Panc1 (cell line): ENCODE results near the gene PPARG. TPM values are rescaled to one million over a fixed set of nuclear protein-coding genes. Genes with fewer than 3 reads are reported as not detected.

Experiments
- ATAC-seq: fragments of 200-7000 bp; cut with Tn5 transposase; 2 replicates; pipeline ENCODE4 v1.9.1; 2020; ENCODE audit warnings: mild to moderate bottlenecking, moderate library complexity
- BruUV-seq: library from RNA; stranded (reverse); fragments of 400-500 nt; replicated peaks from 2 replicates; lab custom pipeline; 2021; lab: Mats Ljungman, UMichigan
- CTCF ChIA-PET: fragments of 300-600 bp; sonication (Branson Sonifier 250); formaldehyde crosslinking; loops from one replicate; lab custom pipeline; 2022; ENCODE audit warnings: antibody characterized with exemption; lab: Charles Lee
- POLR2A ChIA-PET: fragments of 300-600 bp; sonication (Branson Sonifier 250); formaldehyde crosslinking; loops from one replicate; lab custom pipeline; 2022; ENCODE audit warnings: antibody characterized with exemption; lab: Charles Lee
- DNase-seq: peaks from one replicate; pipeline ENCODE4 v3.0.0-alpha.2; 2010; ENCODE audit warnings: low read depth, low spot score
- H3K27ac ChIP-seq: 2 replicates; pipeline ENCODE4 v1.5.1; 2011; ENCODE audit warnings: mild to moderate bottlenecking, low read length, inconsistent platforms
- H3K27me3 ChIP-seq: fragments of 200-500 bp; sonication (Bioruptor generic); 2 replicates; pipeline ENCODE4 v1.6.0; 2014; ENCODE audit warnings: low read length, inconsistent platforms; ENCODE audit not compliant: control insufficient read depth, insufficient read depth
- H3K36me3 ChIP-seq: fragments of 200-500 bp; sonication (Bioruptor generic); 2 replicates; pipeline ENCODE4 v1.5.1; 2014; ENCODE audit warnings: inconsistent platforms, mild to moderate bottlenecking, low read length, moderate library complexity; ENCODE audit not compliant: control insufficient read depth, insufficient read depth
- H3K4me1 ChIP-seq: 2 replicates; pipeline ENCODE4 v1.5.1; 2011; ENCODE audit warnings: inconsistent platforms, mild to moderate bottlenecking, low read length, moderate library complexity; ENCODE audit not compliant: control insufficient read depth, insufficient read depth
- H3K4me3 ChIP-seq, 2 experiments: 2 replicates each; pipeline ENCODE4 v1.5.1; 2011 to 2012; ENCODE audit warnings: low read depth in 2 of 2, low read length in 2 of 2, mild to moderate bottlenecking in 2 of 2, inconsistent platforms in 1 of 2, moderate library complexity in 1 of 2
- H3K9me3 ChIP-seq: fragments of 200-500 bp; sonication (Bioruptor generic); 2 replicates; pipeline ENCODE4 v1.5.1; 2014; ENCODE audit warnings: low read depth, mild to moderate bottlenecking, inconsistent platforms, low read length, moderate library complexity; ENCODE audit not compliant: control insufficient read depth, insufficient read depth
- POLR2AphosphoS5 ChIP-seq: IDR thresholded peaks from 2 replicates; pipeline ENCODE4 v1.6.1; 2012; ENCODE audit warnings: mild to moderate bottlenecking, low read depth, low read length, moderate library complexity
- SIN3A ChIP-seq: IDR thresholded peaks from 2 replicates; pipeline ENCODE4 v1.6.1; 2012; ENCODE audit warnings: low read depth, mild to moderate bottlenecking, low read length, moderate library complexity, borderline replicate concordance; ENCODE audit not compliant: insufficient read depth
- TCF7L2 ChIP-seq: IDR thresholded peaks from 2 replicates; pipeline ENCODE4 v1.6.1; 2011; ENCODE audit warnings: mild to moderate bottlenecking, low read depth, low read length, inconsistent platforms
- in situ Hi-C: cut with HindIII; loops from 2 replicates; pipeline ENCODE4 v1.10.0; 2016; ENCODE audit warnings: low sequenced_read_pairs, low pct_unique_long_range_greater_than_20kb
- intact Hi-C: fragments of 100-400 bp; cut with micrococcal nuclease; formaldehyde crosslinking; loops from one replicate; pipeline ENCODE4 v1.10.0; 2022; ENCODE audit not compliant: unreplicated experiment
- total RNA-seq: library from RNA; stranded (reverse); gene quantifications from one replicate; pipeline ENCODE4 v1.2.1, GENCODE V29; 2021; ENCODE audit not compliant: unreplicated experiment
- TF ChIP-seq, protein P1 (sequence below), 2 experiments: IDR thresholded peaks; 2 replicates each; pipeline ENCODE4 v1.6.1; 2011 to 2012; ENCODE audit warnings: low read depth in 2 of 2, control low read depth in 1 of 2, low read length in 1 of 2, mild to moderate bottlenecking in 1 of 2, moderate library complexity in 1 of 2; ENCODE audit not compliant: insufficient read depth in 1 of 2
- TF ChIP-seq, protein P2 (sequence below): fragments of 450-650 bp; IDR thresholded peaks from 2 replicates; pipeline ENCODE4 v1.5.1; 2017; ENCODE audit warnings: mild to moderate bottlenecking

PPARG gene
- total RNA-seq, 1 experiment from 2014 or later, result 88.1 TPM

DNA sequence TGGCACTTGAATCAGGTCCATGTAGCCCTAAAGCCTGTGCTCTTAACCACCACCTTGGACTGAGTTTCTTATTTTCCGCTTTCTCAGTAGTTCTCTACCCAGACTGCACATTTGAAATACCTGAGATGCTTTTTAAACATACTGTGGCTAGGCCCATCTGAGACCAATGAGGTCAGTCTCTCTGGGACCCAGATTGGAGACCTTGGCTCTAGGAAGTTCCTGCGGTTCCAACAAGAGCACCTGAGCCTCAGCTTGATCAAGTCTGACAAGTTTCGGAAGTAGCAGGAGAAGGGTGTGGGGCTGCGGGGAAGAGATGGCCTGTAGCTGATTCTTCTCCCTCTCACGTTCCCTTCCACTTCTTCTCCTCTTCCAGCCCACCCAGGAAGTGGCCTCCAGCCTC is 183.9 kb downstream of the PPARG start:
- no peaks in the 10 kb centered on the region for H3K9me3 ChIP-seq
- in situ Hi-C loops, result no loop called here
- TF ChIP-seq TCF7L2 (no peak), SIN3A (no peak), POLR2AphosphoS5 (no peak)
- TF ChIP-seq, protein P1, sequence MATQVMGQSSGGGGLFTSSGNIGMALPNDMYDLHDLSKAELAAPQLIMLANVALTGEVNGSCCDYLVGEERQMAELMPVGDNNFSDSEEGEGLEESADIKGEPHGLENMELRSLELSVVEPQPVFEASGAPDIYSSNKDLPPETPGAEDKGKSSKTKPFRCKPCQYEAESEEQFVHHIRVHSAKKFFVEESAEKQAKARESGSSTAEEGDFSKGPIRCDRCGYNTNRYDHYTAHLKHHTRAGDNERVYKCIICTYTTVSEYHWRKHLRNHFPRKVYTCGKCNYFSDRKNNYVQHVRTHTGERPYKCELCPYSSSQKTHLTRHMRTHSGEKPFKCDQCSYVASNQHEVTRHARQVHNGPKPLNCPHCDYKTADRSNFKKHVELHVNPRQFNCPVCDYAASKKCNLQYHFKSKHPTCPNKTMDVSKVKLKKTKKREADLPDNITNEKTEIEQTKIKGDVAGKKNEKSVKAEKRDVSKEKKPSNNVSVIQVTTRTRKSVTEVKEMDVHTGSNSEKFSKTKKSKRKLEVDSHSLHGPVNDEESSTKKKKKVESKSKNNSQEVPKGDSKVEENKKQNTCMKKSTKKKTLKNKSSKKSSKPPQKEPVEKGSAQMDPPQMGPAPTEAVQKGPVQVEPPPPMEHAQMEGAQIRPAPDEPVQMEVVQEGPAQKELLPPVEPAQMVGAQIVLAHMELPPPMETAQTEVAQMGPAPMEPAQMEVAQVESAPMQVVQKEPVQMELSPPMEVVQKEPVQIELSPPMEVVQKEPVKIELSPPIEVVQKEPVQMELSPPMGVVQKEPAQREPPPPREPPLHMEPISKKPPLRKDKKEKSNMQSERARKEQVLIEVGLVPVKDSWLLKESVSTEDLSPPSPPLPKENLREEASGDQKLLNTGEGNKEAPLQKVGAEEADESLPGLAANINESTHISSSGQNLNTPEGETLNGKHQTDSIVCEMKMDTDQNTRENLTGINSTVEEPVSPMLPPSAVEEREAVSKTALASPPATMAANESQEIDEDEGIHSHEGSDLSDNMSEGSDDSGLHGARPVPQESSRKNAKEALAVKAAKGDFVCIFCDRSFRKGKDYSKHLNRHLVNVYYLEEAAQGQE (IDR thresholded peaks at IDR 0.05; ENCODE audit: insufficient read depth in 1 of 2, low read depth in 2 of 2, low read length in 1 of 2), result no peak
- TF ChIP-seq, protein P2, sequence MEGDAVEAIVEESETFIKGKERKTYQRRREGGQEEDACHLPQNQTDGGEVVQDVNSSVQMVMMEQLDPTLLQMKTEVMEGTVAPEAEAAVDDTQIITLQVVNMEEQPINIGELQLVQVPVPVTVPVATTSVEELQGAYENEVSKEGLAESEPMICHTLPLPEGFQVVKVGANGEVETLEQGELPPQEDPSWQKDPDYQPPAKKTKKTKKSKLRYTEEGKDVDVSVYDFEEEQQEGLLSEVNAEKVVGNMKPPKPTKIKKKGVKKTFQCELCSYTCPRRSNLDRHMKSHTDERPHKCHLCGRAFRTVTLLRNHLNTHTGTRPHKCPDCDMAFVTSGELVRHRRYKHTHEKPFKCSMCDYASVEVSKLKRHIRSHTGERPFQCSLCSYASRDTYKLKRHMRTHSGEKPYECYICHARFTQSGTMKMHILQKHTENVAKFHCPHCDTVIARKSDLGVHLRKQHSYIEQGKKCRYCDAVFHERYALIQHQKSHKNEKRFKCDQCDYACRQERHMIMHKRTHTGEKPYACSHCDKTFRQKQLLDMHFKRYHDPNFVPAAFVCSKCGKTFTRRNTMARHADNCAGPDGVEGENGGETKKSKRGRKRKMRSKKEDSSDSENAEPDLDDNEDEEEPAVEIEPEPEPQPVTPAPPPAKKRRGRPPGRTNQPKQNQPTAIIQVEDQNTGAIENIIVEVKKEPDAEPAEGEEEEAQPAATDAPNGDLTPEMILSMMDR, result no peak
- H3K4me1 ChIP-seq, result peaks cover 11% of the 10 kb centered on the region
- CTCF ChIA-PET, result no interaction called here
- intact Hi-C loops, result loop anchor here (10.0 kb wide), 2 partner anchors 68 to 178 kb away; no protein-coding TSS in a partner anchor
- H3K27ac ChIP-seq, result peak overlapping the region; percentile 84
- no peak for ATAC-seq
- POLR2A ChIA-PET, result no interaction called here
- no peak overlapping the region for H3K4me3 ChIP-seq
- no peak for DNase-seq
- H3K36me3 ChIP-seq, result no peaks in the 10 kb centered on the region
- no TSS peak for BruUV-seq
- H3K27me3 ChIP-seq, result no peaks in the 10 kb centered on the region

DNA sequence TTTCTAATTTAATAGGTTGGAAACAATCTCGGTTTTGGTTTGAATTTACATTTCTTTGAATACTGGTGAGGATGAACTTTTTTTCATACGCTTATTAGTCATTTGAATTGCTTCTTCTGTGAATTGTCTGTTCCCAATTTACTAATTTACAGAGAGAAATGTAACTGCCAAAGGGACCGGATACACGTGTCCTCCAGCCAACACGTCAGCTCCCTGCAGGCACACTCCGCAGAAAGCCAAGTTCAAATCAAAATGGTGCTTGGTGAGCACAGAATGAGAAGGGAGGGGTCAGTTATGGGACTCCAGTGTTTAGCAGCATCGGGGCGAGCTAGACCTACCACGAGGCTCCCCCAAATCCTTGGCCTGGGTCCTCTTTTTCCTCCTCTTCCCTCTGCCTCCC is 184.6 kb downstream of the PPARG start:
- in situ Hi-C loops (no loop called here), intact Hi-C loops (loop anchor here (10.0 kb wide), 2 partner anchors 69 to 179 kb away; no protein-coding TSS in a partner anchor)
- BruUV-seq, result no TSS peak
- no peak overlapping the region for H3K4me3 ChIP-seq
- ATAC-seq (no peak), DNase-seq (no peak)
- H3K9me3 ChIP-seq, result no peaks in the 10 kb centered on the region
- ChIA-PET POLR2A (no interaction called here), CTCF (no interaction called here)
- TF ChIP-seq SIN3A (no peak), TCF7L2 (no peak), POLR2AphosphoS5 (no peak)
- TF ChIP-seq, protein P1 (IDR thresholded peaks at IDR 0.05; ENCODE audit: insufficient read depth in 1 of 2, low read depth in 2 of 2, low read length in 1 of 2), result no peak
- TF ChIP-seq, protein P2, result no peak
- no peaks in the 10 kb centered on the region for H3K36me3 ChIP-seq
- H3K27ac ChIP-seq, result peak overlapping the region; percentile 84; the same call in 1 of the 2 replicates
- H3K4me1 ChIP-seq, result peaks cover 14% of the 10 kb centered on the region
- no peaks in the 10 kb centered on the region for H3K27me3 ChIP-seq
